Uterus (tissue), 4 donors: ENCODE data around the gene PKD2L1. TPM values are rescaled to one million over a fixed set of nuclear protein-coding genes. Genes with fewer than 3 reads are reported as not detected.

Source experiments
- DNase-seq, 2 donors: peaks; one replicate each; pipeline ENCODE4 v3.0.0-alpha.2; 2019 to 2020
- H3K27ac ChIP-seq, 2 donors: fragments of 200-600 bp; sonication (generic); 1 replicate in 1 of 2; 2 replicates in 1 of 2; pipeline ENCODE4 v1.5.1; 2016 to 2018
- H3K27me3 ChIP-seq, 2 donors: fragments of 200-600 bp; sonication (generic); one replicate each; pipeline ENCODE4 v1.5.1; 2018 to 2019; ENCODE audit warnings: control low read depth in 1 of 2
- H3K36me3 ChIP-seq, 2 donors: fragments of 200-600 bp; sonication (generic); one replicate each; pipeline ENCODE4 v1.5.1; 2019; ENCODE audit warnings: control low read depth in 1 of 2
- H3K4me1 ChIP-seq, 2 donors: fragments of 200-600 bp; sonication (generic); one replicate each; pipeline ENCODE4 v1.5.1; 2018 to 2019; ENCODE audit warnings: control low read depth in 1 of 2
- H3K4me3 ChIP-seq, 2 donors: fragments of 200-600 bp; sonication (generic); 1 replicate in 1 of 2; 2 replicates in 1 of 2; pipeline ENCODE4 v1.5.1; 2018 to 2019; ENCODE audit warnings: mild to moderate bottlenecking in 1 of 2
- H3K9me3 ChIP-seq, 2 donors: fragments of 200-600 bp; sonication (generic); one replicate each; pipeline ENCODE4 v1.5.1; 2019; ENCODE audit warnings: control low read depth in 1 of 2
- POLR2A ChIP-seq, 2 donors: fragments of 450-650 bp; IDR thresholded peaks; one replicate each; pipeline ENCODE4 v1.6.1; 2016; ENCODE audit warnings: antibody characterized with exemption in 2 of 2, mild to moderate bottlenecking in 1 of 2, moderate library complexity in 1 of 2
- intact Hi-C: fragments of 100-400 bp; cut with DNase I; formaldehyde crosslinking; loops from one replicate; pipeline ENCODE4 v1.15.1; 2023; ENCODE audit warnings: low total_unique reads
- total RNA-seq, 4 donors: library from RNA; depleted of rRNA in 3 of 4; stranded (reverse); fragments of >200 nt in 3 of 4; gene quantifications; one replicate each; pipeline versions ENCODE4 v1.1.0 to v1.2.4, GENCODE V29; 2014 to 2023
- TF ChIP-seq, protein P1 (sequence below), 4 experiments: fragments of 200-600 bp in 2 of 4; fragments of 450-650 bp in 2 of 4; sonication (generic) in 2 of 4; IDR thresholded peaks; one replicate each; pipeline ENCODE4 v1.5.1; 2016 to 2019; ENCODE audit warnings: antibody characterized with exemption in 4 of 4, mild to moderate bottlenecking in 2 of 4, moderate library complexity in 1 of 4
- donor health status: DM: yes; HTN: yes; CAD: no.

The PKD2L1 gene
- total RNA-seq, 4 donors from 2014 or later, result not detected

DNA sequence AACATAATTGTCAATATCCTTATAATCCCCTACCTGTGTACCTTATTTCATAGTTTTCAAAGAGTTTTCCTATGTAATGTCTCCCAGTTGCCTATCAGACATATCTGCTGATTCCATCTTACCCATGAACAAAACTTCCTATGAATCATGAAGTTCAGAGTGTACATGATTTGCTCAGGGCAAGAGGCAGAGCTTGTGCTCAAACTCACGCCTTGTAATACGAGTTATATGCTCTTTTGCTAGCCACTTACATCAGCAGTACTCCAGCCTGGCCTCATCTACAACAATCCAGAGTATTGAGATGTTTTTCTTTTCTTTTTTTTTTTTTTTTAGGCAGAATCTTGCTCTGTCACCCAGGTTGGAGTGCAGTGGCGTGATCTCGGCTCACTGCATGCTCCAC, 11.8 kb downstream of the PKD2L1 start:
- no peak overlapping the region for H3K27ac ChIP-seq
- intact Hi-C loops, result no loop called here
- TF ChIP-seq, protein P1, sequence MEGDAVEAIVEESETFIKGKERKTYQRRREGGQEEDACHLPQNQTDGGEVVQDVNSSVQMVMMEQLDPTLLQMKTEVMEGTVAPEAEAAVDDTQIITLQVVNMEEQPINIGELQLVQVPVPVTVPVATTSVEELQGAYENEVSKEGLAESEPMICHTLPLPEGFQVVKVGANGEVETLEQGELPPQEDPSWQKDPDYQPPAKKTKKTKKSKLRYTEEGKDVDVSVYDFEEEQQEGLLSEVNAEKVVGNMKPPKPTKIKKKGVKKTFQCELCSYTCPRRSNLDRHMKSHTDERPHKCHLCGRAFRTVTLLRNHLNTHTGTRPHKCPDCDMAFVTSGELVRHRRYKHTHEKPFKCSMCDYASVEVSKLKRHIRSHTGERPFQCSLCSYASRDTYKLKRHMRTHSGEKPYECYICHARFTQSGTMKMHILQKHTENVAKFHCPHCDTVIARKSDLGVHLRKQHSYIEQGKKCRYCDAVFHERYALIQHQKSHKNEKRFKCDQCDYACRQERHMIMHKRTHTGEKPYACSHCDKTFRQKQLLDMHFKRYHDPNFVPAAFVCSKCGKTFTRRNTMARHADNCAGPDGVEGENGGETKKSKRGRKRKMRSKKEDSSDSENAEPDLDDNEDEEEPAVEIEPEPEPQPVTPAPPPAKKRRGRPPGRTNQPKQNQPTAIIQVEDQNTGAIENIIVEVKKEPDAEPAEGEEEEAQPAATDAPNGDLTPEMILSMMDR (IDR thresholded peaks at IDR 0.05), result no peak
- TF ChIP-seq POLR2A (IDR thresholded peaks at IDR 0.05), result no peak

DNA sequence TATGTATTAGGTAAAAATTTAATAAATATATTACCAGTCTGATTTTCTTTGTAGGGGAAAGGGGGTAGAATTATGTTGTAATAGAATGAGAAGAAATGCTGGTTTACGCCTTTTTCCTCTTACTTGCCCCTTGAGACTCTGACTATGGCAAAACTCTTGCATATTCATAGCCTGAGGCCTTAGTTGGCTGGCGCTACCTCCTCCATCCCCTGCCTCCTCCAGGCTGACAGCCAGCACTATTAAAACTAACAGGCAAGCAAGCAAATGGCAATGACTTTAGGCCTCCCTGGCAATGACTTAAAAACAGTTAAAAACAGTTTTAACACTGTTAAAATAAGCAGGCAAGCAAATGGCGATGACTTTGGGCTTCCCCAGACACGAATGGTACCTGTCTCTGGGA, 14.4 kb downstream of the PKD2L1 start:
- intact Hi-C loops, result no loop called here
- Histone ChIP-seq H3K27me3 (no peaks in the 10 kb centered on the region), H3K36me3 (no peaks in the 10 kb centered on the region), H3K9me3 (no peaks in the 10 kb centered on the region), H3K27ac (no peak overlapping the region), H3K4me1 (no peaks in the 10 kb centered on the region), H3K4me3 (no peak overlapping the region)
- DNase-seq, result no peak
- no peak for TF ChIP-seq POLR2A (IDR thresholded peaks at IDR 0.05)
- TF ChIP-seq, protein P1 (IDR thresholded peaks at IDR 0.05), result no peak

More for the DNA sequence above, 11.8 kb downstream of the PKD2L1 start:
- DNase-seq, result no peak
- Histone ChIP-seq H3K4me3 (no peak overlapping the region), H3K4me1 (no peaks in the 10 kb centered on the region), H3K27me3 (no peaks in the 10 kb centered on the region), H3K9me3 (no peaks in the 10 kb centered on the region), H3K36me3 (no peaks in the 10 kb centered on the region)

DNA sequence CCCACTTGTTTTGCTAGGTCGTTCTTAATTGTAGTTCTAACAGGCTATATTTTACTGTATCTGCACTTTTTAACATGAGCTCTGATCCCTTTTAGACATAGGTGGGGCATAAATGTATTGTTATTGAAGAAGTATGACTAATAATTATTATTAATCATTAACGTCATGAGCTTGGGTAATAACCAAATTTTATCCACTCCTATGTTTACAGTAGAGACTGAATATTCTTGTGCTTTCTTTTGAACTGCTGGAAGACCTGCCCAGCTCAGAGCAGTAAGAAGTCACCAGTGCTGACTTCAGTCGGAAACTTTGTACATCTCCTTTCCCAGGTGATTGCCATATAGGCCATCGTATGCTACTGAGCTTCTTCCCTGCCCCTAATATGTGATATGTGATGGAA, 18.7 kb downstream of the PKD2L1 start:
- H3K27me3 ChIP-seq, result no peaks in the 10 kb centered on the region

DNA sequence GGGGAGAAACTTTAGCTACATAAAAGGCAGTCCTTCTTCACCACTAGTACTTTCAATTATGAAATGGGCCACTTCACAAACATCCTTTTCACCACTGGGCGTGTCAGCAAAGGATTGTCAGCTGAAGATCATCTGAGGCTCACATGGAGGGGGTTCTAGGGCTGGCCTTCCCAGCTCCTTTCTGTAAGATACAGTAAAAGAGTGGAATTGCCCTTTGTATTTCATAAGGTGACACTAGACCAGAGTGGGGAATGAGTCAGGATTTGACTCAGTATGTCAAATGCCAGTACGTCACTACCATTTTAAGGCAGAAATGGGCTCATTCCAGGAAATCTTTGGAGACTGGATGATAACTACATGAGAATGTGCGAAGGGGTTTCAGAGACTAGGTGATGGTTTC, 22.3 kb downstream of the PKD2L1 start:
- no peak for TF ChIP-seq POLR2A (IDR thresholded peaks at IDR 0.05)
- TF ChIP-seq, protein P1 (IDR thresholded peaks at IDR 0.05), result no peak
- Histone ChIP-seq H3K9me3 (no peaks in the 10 kb centered on the region), H3K27me3 (no peaks in the 10 kb centered on the region), H3K4me1 (no peaks in the 10 kb centered on the region), H3K36me3 (no peaks in the 10 kb centered on the region), H3K27ac (no peak overlapping the region), H3K4me3 (no peak overlapping the region)
- DNase-seq, result no peak
- intact Hi-C loops, result no loop called here

More for the DNA sequence above, 18.7 kb downstream of the PKD2L1 start:
- TF ChIP-seq POLR2A (IDR thresholded peaks at IDR 0.05), result no peak
- TF ChIP-seq, protein P1 (IDR thresholded peaks at IDR 0.05), result no peak
- Histone ChIP-seq H3K9me3 (no peaks in the 10 kb centered on the region), H3K4me1 (no peaks in the 10 kb centered on the region), H3K27ac (no peak overlapping the region), H3K36me3 (no peaks in the 10 kb centered on the region), H3K4me3 (no peak overlapping the region)
- intact Hi-C loops, result no loop called here
- no peak for DNase-seq

DNA sequence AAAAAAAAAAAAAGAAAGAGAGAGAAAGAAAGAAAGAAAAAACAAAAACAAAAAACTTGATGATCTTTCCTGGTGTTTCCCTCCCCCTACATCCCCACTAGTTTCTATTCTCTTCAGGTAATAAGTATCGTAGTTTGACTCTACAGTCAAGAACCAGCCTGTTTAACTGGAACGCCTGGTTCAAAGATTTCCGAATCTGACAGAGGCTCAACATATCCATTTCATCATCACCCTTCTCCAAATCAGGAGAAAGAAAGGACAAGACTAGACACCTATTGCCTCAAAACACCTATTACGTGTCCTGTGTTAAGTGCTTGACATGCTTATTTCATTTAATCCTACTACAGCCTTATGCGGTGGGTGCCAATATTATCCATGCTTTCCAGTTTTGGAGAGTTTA, 23.2 kb downstream of the PKD2L1 start:
- Histone ChIP-seq H3K27me3 (no peaks in the 10 kb centered on the region), H3K9me3 (no peaks in the 10 kb centered on the region), H3K4me3 (no peak overlapping the region), H3K27ac (no peak overlapping the region), H3K4me1 (no peaks in the 10 kb centered on the region), H3K36me3 (no peaks in the 10 kb centered on the region)
- TF ChIP-seq, protein P1 (IDR thresholded peaks at IDR 0.05), result no peak
- no peak for TF ChIP-seq POLR2A (IDR thresholded peaks at IDR 0.05)
- no peak for DNase-seq
- intact Hi-C loops, result no loop called here
